NCI-H1105 treated with DMSO at 0.1 percent for 48 hours (cell line): ENCODE results near the gene MAP2K7.
"Not testable (repeated sequence)": the region's sequence is repeated elsewhere in the genome, so short reads cannot be mapped to it uniquely, and the experiment has no call there.

Source experiments
- DNase-seq: peaks from one replicate; lab custom pipeline; 2025; lab: John Stamatoyannopoulos, UW

The MAP2K7 gene

DNA sequence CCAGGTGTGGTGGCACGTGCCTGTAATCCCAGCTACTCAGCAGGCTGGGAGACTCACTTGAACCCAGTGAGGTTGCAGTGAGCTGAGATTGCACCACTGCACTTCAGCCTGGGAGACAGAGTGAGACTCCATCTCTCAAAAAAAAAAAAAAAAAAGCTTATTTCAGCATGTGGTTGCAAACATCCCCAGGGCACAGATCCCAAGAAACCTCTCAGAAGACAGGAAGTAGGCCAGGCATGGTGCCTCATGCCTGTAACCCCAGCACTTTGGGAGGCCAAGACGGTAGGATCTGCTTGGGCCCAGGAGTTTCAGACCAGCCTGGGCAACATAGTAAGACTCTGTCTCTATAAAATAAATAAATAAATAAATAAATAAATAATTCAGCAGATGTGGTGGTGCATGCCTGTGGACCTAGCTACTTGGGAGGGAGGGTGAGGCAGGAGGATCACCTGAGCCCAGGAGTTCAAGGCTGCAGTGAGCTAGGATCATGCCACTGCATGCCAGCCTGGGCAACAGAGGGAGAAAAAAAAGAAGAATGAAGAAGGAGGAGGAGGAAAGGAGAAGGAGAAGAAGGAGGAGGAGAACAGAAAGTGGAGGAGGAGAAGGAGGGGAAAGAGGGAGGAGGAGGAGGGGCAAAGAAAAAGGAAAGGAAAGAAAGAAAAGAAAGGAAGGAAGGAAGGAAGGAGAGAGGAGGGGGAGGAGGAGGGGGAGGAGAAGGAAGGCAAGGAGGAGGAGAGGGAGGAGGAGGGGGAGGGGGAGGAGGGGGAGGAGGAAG lies 19.7 kb upstream of the MAP2K7 start:
- no peak for DNase-seq

DNA sequence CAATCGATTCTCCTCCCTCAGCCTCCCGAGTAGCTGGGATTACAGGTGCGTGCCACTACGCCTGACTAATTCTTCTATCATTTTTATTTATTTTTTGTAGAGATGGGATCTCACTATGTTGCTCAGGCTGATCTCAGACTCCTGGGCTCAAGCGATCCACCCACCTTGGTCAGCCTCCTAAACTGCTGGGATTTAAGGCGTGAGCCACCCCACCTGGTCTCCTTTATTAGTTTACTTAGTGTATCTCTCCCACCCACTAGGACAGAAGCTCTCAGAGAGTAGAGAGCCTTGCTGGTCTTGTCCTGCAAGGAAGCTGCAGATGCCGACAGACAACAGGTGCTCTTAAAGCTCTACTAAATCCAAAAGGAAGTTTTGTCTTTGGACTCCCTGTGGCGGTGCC lies 17.9 kb upstream of the MAP2K7 start:
- no peak for DNase-seq

DNA sequence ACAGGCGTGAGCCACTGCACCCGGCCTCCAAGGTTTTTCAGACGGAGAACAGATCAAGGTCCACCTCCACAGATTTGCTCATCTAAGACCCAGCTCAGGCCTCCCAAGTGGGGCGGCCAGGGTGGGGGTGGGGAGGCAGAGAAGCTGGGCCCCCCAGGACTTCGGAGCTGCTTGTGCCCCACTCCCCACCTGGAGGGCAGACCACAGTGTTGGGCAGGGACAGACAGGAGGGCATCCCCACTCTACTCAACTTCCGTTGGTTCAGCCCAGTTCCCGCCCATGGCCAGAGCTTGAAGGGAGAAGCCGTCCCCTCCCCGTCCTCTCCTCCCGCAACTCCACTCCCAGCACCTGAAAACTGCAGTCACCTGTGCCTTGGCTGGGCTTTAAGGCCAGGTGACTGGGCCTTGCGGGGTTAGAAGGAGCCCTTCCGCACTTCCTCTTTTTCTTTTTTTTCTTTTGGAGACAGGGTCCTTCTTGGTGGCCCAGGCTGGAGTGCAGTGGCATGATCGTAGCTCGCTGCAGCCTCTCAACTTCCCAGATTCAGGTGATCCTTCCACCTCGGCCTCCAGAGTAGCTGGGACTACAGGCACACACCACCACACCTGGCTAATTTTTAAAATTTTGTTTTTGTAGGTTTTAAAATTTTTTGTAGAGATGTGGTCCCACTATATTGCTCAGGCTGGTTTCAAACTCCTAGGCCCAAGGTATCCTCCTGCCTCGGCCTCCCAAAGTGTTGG lies 16.1 kb upstream of the MAP2K7 start:
- DNase-seq = no peak

GRCh38 chr19:7888145-7888825 lies 15.4 kb upstream of the MAP2K7 start, which contains the start of gene LRRC8E:
Gene LRRC8E, plus strand, starts transcription at chr19:7888510. Its CDS starts 7,094 bp downstream, at chr19:7895604.
- no peak for DNase-seq

GRCh38 chr19:7888826-7889217 lies 14.9 kb upstream of the MAP2K7 start:
- no peak for DNase-seq

- DNase-seq = not testable (repeated sequence)
Observed at GRCh38 chr19:7893362-7894101, 10.1 kb upstream of the MAP2K7 start.

DNA sequence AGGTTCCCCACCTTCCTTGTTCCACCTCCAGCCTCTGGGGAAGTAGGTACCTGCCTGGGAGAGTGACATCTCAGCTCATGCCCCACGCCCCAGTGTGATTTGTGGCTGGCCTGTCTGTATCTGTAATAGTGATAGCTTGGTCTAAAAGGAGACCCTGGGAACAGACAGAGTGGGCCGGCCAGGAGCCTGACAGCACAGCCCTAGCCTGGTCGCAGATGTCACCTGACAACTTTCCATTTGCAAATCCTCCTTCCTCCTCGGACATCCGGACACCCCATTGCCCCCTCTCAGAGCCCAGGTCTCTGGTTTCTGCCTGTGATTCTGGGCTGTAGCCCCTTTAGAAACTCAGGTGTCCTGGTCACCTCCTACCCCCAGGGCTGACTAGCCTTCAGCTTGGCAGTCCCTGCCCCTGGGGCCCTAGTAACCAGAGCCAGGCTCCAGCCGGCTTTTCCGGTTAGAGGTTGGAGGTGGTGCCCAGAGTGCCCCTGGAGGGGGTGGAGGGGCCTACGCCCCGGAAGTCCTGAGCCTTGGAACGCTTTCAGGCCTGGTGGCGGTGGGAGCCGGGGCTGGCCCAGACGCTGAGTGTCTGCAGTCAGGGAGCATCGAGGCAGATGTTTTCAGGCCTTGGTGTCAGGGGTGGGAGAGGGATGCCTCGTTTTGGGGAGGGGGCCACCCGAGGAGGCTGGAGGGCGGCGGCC lies 8.9 kb upstream of the MAP2K7 start:
- DNase-seq = no peak

DNA sequence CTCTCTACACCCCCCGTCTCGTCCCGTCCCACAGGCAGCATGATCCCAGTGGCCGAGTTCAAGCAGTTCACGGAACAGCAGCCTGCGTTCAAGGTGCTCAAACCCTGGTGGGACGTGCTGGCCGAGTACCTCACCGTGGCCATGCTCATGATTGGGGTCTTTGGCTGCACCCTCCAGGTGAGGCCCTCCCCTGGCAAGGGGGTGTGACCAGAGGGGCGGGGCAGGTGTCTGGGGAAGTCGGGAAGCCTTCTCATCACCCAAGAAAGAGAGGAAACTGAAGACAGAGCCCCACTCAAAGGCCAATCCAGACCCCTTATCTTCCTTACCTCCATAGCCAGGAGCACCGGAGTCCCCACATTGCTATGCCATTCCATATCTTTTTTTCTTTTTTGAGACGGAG lies 8.1 kb upstream of the MAP2K7 start:
- DNase-seq = no peak

DNA sequence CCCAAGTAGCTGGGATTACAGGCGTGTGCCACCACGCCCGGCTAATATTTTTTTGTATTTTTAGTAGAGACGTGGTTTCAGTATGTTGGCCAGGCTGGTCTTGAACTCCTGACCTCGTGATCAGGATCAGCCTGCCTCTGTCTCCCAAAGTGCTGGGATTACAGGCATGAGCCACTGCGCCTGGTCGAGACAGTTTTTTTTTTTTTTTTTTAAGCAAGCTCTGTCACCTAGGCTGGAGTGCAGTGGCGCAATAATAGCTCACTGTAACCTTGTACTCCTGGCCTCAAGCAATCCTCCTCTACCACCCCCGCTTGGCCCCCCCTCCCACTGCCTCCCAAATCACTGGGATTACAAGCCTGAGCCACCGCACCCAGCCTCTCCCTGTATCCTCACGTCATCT lies 6.4 kb upstream of the MAP2K7 start:
- no peak for DNase-seq

DNA sequence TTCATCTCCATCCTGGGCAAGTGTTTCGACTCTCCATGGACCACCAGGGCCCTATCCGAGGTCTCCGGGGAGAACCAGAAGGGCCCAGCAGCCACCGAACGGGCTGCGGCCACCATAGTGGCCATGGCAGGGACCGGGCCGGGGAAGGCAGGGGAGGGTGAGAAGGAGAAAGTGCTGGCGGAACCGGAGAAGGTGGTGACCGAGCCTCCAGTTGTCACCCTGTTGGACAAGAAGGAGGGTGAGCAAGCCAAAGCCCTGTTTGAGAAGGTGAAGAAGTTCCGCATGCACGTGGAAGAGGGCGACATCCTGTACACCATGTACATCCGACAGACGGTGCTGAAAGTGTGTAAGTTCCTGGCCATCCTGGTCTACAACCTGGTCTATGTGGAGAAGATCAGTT lies 4.7 kb upstream of the MAP2K7 start:
- DNase-seq = no peak

DNA sequence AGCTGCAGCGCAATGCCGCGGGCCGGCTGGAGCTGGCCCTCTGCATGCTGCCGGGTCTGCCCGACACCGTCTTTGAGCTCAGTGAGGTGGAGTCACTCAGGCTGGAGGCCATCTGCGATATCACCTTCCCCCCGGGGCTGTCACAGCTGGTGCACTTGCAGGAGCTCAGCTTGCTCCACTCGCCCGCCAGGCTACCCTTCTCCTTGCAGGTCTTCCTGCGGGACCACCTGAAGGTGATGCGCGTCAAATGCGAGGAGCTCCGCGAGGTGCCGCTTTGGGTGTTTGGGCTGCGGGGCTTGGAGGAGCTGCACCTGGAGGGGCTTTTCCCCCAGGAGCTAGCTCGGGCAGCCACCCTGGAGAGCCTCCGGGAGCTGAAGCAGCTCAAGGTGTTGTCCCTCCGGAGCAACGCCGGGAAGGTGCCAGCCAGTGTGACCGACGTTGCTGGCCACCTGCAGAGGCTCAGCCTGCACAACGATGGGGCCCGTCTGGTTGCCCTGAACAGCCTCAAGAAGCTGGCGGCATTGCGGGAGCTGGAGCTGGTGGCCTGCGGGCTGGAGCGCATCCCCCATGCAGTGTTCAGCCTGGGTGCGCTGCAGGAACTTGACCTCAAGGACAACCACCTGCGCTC lies 3.8 kb upstream of the MAP2K7 start:
- DNase-seq = no peak

DNA sequence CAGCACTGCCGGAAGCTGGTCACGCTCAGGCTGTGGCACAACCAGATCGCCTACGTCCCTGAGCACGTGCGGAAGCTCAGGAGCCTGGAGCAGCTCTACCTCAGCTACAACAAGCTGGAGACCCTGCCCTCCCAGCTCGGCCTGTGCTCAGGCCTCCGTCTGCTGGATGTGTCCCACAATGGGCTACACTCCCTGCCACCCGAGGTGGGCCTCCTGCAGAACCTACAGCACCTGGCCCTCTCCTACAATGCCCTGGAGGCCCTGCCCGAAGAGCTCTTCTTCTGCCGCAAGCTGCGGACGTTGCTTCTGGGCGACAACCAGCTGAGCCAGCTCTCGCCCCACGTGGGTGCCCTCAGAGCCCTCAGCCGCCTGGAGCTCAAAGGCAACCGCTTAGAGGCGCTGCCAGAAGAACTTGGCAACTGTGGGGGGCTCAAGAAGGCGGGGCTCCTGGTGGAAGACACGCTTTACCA lies 3.2 kb upstream of the MAP2K7 start:
- DNase-seq = no peak

DNA sequence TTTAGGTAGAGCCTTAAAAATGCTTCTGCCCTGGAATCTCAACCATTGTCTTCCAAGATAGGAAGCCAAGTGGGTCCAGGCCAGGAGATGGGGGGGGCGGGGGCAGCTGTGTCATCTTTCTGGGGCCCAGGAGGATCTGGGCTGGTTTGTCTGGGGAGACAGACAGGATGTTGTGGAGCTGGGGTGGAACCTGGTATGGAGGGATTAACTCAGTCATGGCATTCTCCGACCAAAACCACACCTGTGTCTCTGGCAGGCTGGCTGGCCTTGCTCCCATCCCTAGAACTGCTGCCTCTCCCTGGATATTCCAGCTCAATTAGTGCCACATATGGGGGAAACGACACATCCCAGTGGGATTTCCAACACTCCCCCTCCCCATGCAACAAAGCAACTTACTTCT lies 2.7 kb upstream of the MAP2K7 start:
- no peak for DNase-seq

- no peak for DNase-seq
Observed at GRCh38 chr19:7901337-7901736, 2.3 kb upstream of the MAP2K7 start.

- DNase-seq = no peak
Observed at GRCh38 chr19:7902796-7903243, 857 bp upstream of the MAP2K7 start.

DNA sequence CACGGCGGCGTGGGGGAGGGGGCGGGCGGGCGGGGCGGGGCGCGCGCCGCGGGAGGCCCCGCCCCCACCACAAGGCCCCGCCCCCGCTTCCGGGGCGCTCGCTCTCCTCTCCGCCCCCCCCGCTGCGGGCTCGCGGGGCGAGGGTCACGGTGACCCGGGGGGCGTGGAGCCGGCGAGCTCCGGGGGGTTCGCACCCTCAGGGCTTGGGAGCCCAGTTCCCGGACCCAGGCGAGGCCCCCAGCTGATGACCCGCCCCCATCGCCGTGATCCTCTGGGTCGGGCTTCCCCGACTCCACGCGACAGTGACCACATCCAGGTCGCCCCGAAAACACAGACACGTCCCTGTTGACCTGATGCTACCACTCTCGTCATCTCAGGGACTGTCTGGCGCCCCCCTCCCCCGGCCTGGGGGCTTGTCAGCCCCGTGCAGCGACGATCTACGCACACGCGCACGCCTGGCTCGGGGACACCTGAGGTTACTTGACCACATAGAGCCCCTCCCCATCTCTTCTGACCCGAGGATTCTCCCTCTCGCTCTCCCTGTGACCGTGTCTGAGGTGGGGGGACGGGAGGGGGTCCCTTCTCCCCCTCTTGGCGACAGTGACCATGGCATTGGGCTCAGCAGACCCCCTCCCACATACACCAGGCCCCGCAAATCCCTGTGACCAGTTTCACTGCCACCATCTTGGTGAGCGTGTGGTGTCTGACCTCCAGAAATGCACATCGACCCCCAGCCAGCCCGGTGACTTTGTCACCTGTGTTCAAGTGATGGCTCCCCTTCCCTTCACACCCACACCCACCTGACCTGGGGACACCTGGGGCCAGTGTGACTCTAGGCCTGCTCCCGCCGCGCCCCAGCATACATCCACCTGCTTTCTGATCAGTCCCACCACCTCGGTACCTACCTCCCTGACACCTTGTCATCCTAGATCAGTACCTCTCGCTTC lies 670 bp downstream of the MAP2K7 start:
- no peak for DNase-seq

- DNase-seq = no peak
Observed at GRCh38 chr19:7905268-7905667, 1.6 kb downstream of the MAP2K7 start.

DNA sequence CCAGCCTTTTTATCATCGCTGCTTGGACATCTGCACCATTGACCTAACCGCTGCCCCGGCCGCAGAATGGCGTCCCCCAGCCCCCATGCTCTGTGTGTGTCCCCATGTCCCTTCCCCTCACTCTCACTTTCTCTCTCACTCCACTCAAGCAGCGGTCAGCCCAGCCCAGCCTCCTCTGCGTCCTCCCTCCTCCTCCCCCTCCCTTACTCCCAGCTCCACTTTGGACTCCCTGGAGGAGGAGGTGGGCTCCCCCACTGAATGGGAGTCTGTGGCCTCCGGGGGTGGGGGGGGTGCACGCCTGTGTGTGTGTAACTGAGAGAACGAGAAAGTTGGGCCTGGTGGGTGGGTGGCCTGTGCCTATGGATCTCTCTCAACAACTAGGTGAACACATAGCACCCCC lies 2.2 kb downstream of the MAP2K7 start:
- no peak for DNase-seq

GRCh38 chr19:7907122-7907521 lies 3.4 kb downstream of the MAP2K7 start:
- DNase-seq = no peak

DNA sequence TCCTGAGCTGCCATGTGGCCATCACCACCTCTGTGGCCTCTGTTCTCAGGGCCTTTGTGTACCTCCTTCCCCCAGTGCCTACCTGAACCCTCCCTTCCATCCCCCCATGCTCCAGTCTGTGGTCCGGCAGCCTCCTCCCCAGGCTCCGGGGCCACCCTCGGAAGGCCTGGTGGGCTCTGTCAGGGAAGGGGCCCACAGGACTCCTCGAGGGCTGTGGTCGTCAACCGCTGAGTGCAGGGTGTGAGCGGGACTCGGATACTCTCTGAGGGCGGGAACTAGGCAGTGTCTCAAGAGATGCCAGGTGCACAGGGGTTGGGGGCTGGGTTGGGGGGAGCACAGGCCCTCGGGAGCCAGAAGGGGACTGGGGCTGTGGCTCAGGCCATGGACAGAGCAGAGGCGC lies 3.9 kb downstream of the MAP2K7 start:
- DNase-seq = no peak
